ENCODE measurements around the gene SLC25A21.

Gene SLC25A21

DNA sequence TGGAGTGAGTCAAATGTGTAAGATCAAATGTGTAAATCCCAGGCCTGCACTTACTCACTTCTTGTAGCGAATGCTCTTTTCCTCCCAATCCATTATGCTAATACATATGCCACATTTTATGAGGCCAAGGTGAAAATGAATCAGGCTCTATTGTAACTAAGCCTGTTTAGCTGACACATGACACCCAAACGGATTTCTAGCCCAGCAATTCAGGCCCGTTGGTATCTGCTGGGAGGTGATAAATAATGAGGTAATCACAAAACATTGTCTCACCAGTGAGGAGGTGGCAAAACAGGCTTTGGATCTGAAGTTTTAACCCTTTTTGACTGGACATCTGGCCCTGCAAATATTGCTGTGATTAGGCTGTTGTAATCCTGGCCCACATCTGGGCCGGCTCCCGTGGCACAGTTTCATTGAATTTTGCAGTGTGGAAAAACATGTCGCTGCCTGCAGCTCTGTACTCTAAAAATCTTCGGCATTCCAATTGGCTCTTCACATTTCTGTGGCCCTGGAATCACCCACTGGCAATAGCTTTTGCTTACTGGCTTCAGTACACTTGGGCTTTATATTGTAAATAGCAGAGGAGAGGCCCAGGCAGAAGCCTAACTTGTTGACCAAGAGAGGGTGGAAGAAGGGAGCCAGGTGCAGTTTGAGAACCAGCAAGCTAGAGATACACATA lies 404.7 kb downstream of the SLC25A21 start:
- DNase-seq (ENCODE audit: low read depth, low spot score) = no peak

DNA sequence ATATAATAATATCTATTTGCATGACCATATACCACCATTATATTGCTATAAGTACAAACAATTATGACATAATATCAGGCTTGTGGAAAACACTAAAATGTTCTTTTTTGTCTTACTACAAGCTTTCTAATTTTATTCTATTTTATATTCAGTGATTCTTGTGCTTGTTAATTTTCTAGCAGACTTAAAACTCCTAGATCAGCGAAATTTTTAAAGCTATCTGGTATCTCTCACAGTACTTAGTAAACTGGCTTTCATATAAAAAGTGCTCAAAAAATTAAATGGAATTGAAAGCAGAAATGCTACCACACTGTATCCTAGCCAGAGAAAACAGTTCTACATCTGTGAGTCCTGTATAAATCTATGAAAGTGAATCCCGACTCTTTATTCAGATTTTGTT lies 405.4 kb downstream of the SLC25A21 start:
- no peak for DNase-seq (ENCODE audit: low read depth, low spot score)

- no peak for DNase-seq (ENCODE audit: low read depth, low spot score)
Measured at GRCh38 chr14:36757734-36758601, 414.4 kb downstream of the SLC25A21 start.

DNA sequence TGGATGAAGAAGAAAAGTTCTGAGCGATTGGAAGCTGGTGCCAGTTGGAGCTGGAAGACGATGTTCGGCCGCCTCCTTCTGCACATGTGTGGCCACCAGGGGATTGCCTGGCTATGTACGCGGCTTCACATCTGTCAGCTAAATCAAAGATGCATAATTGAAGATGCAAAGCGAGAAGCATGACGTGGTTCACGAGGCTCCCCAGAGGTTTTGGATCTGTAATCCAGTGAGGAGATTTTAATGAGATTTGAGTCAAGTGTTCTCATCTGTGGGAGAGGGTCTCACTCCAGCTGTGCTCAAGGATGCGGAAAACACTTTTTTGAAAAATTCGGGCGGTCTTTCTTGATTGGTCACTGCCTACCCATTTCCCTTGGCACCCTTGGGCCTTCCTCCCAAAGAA lies 416.2 kb downstream of the SLC25A21 start:
- no peak for DNase-seq (ENCODE audit: low read depth, low spot score)

DNA sequence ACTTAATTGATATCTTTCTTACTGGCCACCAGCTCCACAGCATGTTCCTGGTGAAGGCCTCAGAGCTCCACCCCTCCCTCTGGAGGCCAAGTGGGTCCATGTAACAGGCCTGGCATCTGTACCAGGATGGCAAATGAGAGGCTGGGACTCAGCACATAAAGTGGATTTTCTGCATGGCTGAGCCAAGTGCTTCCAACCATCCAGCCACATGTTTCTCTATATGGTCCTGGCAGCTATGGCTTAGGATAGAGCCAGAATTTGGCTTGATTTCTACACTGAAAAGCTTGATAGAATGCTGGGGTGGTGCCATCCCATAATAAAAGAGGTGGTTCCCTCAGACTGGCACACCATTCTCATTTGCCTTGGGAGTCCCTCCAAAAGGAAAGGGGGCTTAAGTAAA lies 416.6 kb downstream of the SLC25A21 start:
- no peak for DNase-seq (ENCODE audit: low read depth, low spot score)

DNA sequence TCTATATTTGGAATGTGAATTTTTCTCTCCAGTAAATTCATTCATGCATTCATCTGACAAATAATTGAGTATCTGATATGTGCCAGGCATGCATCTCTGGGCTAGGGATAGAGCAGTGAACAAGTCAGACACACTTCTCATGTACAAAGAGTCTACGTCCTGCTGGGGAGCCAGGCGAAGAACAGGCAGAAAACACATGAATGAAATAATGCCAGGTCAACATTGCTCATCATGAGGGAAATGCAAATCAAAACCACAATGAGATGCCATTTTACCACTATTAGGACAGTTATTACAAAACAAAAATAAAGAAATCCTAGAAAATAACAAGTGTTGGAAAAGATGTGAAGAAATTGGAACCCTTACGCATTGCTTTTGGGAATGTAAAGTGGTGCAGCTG lies 420.5 kb downstream of the SLC25A21 start:
- no peak for DNase-seq (ENCODE audit: low read depth, low spot score)

DNA sequence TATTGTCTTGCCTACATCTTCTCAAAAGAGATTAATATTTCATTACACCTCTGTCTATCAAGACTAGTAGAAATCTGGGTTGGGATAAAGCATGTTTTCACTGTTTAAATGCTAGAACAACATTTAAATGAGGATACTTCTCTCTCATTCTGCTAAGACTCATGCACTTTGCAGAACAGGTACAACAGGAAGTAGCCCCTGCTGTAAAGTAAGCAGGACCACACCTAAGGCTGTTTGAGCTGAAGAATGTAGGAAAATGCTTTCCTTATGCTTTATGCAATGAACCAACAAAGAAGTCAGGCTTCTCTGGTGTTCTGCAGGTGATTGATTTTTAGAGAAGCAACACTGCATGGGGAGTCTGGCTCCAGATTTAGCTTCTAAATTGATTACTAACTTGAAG lies 421.3 kb downstream of the SLC25A21 start:
- DNase-seq (ENCODE audit: low read depth, low spot score) = no peak

DNA sequence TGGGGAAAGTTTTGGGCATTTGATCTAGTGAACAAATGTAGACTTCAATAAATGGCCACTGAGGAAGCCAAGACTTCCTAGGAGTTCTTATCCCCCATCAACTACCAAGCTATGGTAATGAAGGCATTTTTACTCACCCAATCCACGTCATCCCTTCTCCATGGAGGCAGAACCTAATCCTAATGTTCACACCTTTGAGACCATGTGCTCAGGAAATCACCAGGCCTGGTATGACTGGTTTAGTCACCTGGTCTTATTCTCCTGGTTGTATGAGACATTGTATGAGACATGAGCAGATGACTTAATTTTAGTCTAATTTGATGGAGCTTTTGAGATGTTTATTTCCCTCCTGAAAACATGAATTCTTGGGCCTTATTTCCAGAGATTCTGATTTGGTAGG lies 422.2 kb downstream of the SLC25A21 start:
- DNase-seq (ENCODE audit: low read depth, low spot score) = no peak

DNA sequence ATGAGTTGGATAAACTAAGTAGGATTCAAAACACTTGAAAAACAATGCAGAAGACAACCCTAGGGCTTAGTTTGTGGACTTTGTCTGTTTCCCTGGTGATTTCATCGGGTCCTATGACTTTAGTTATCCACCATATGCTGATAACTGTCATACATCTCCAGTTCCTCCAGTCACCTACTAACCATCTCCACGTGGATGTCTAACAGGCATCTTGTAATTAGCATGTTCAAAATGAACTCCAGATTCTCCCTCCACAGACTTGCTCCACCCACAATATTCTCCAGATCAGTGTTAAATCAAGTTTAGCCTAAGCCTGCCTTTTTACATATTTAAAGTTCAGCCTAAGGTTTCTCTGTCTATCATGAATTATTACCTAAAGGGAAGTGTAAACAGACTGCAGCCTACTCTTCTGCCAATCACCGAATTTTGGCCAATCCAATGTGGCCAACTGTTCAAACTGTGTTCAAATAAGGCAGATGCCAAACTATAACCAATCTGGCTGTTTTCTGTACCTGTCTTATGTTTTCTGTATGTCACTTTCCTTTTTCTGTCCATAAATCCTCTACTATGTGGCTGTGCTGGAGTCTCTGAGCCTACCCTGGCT lies 423.7 kb downstream of the SLC25A21 start:
- DNase-seq (ENCODE audit: low read depth, low spot score) = no peak

GRCh38 chr14:36747411-36748184 lies 424.8 kb downstream of the SLC25A21 start:
- DNase-seq (ENCODE audit: low read depth, low spot score) = no peak

DNA sequence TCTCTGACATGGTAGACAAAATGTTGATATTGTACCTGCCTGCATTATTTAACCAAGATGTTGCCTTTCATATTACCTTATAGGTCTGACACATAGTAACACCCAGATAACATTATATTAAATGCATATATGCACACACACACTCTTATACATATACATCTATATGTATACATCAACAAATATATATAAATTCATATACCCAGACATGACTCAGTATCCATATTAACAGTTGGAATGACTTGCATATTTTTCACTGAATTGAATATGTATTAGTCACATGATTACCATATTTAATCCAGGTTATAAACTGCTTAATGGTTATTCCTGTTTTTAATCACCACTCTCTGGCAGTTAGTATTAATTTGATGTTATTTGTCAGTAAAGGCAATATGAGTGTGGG lies 425.5 kb downstream of the SLC25A21 start:
- no peak for DNase-seq (ENCODE audit: low read depth, low spot score)

DNA sequence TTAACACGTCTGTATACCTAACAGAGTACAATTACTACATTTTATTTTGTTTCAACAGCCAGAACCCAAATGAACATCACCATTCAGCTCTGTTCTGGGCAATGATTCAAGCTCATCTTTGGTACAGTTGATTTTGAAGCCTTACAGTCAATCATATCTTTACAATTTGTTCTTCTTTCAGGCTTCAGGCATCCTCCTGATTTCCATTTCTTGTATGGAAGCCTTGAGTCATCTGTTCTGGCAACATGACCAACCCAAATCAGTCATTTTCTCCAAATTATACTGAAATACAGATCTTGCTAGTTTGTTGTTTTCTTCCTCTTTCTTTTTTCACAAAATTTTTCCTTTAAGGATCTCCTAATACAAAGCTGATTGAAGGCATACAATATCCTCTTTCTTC lies 430.5 kb downstream of the SLC25A21 start:
- DNase-seq (ENCODE audit: low read depth, low spot score) = no peak

DNA sequence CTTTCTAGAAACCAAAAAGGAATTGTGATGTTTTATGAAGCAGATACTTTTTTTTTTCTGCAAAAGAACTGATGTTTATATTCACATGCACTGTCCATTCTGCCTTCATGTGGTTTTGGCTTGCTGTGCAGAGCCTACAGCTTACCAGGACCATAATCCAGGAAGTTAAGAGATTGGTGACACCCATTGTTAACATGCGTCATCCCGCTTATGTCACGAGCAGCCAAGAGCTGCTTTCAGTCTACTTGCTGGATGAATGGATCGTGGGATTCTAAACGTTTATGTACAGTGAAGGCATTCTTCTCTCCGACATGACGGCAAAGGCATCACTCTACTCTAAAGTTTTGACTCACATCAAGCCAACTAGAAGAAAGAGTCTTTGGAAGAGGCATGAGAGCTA lies 434.1 kb downstream of the SLC25A21 start:
- no peak for DNase-seq (ENCODE audit: low read depth, low spot score)

DNA sequence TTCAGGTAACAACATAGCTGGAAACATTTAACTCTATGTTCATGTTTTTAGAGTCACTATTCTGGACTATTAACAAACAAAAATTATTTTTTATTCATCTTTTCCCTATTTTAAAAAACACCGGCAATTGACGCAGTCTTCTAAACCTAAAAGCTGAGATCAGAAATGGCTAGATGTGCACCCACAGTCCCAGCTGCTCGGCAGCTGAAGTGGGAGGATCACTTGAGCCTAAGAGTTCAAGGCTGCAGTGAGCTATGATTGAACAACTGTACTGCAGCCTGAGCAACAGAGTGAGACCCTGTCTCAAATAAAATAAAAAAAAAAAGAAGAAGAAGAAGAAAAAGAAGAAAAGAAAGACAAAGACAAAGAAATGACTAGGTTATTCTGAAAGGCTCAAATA lies 446.3 kb downstream of the SLC25A21 start:
- no peak for DNase-seq (ENCODE audit: low read depth, low spot score)

DNA sequence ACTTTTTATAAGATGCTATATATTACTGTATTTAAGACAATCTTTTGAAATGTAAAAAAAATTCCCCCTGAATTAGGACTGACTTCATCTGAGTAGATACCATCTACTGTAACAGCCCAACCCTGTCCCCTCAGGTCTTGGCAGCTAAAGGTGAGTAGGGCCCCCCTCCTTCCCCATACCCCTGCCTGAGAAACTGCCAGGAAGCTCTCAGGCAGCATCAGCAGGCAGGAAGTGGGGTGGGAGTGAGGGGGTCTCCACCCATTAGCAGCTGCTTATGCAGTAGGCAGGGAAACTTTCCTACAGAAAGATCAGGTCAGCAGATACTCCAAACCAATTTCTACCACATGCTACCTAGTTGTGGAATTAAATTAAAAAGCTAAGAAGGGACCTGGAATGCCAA lies 448.2 kb downstream of the SLC25A21 start:
- no peak for DNase-seq (ENCODE audit: low read depth, low spot score)

- DNase-seq (ENCODE audit: low read depth, low spot score) = no peak
Measured at GRCh38 chr14:36723530-36723929, 448.9 kb downstream of the SLC25A21 start.

- DNase-seq (ENCODE audit: low read depth, low spot score) = no peak
Measured at GRCh38 chr14:36721877-36722276, 450.5 kb downstream of the SLC25A21 start.

DNA sequence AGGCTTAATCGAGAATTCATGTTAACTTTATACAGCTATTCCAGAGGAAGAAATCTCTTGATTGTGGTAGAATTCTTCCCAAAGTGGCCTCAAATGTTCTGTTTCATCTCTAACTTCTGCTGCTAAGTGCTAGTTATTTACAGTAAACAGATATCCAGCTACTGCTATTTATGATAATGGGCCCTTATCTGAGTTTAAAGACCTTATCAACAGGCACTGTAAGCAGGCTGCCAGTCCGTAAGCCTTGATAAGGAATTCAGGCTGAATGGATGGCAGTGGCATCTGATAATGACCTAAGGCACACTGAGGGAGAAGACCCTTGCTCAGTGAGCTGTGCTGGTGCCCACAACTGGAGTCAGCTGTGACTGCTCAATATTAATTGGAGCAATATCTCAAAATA lies 451.7 kb downstream of the SLC25A21 start:
- no peak for DNase-seq (ENCODE audit: low read depth, low spot score)

- DNase-seq (ENCODE audit: low read depth, low spot score) = no peak
Measured at GRCh38 chr14:36719823-36720222, 452.6 kb downstream of the SLC25A21 start.

DNA sequence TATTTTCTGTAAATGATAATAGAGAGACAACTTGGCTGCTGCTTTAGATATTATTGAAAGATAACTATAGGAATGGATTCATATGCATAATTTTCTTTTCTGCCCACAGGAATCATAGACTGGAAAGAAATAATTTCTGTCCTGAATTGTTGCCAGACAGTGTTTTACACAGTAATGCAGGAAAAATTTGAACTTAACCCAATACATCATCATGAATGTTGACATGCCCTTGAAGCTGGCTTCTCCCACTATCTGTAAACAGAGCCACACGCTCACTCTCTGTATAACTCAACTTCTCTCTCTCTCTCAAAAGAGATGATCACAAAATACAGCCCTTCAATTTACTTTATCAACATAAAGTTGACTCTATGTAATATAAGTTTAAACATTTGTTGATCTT lies 454.2 kb downstream of the SLC25A21 start:
- DNase-seq (ENCODE audit: low read depth, low spot score) = no peak

GRCh38 chr14:36717363-36717762 lies 455.0 kb downstream of the SLC25A21 start:
- no peak for DNase-seq (ENCODE audit: low read depth, low spot score)

DNA sequence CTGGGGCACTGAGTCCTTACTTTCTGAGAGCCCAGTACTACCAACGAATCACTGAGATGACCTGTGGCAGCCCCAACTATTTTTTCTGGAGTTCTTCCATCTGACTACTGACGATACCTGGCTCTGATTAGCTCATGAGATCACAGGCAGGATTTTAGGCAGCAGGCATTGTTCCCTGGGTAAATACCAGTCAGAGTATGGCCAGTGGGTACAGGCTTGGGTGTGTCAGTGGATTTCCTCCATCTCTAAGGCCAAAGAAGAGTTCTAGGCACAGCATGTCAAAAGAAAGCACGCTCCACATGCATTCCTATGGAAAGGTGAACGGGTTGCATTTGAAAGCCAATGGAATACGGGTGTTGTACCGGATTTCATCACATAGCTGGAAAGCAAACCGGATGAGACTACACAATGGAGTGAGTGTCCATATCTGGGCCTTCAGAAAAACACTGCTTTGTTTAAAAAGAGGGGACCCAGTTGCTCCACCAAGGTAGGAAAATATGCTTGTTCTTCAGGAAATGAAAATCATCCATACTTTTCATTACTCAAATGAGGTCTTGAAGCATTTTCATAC lies 455.7 kb downstream of the SLC25A21 start:
- DNase-seq (ENCODE audit: low read depth, low spot score) = no peak
